Transverse colon (tissue), 4 donors: Measurements from ENCODE around the gene GRM7.

Experiments used
- POLR2A ChIP-seq: fragments of 450-650 bp; IDR thresholded peaks from one replicate; pipeline ENCODE4 v1.6.1; 2016; ENCODE audit warnings: antibody characterized with exemption, mild to moderate bottlenecking, moderate library complexity
- POLR2AphosphoS5 ChIP-seq, 3 donors: sonication (generic); formaldehyde crosslinking; IDR thresholded peaks; one replicate each; pipeline ENCODE4 v1.6.1; 2016; ENCODE audit warnings: antibody characterized with exemption in 3 of 3
- TF ChIP-seq, protein P1 (sequence below), 5 experiments: fragments of 200-600 bp in 3 of 5; fragments of 450-650 bp in 2 of 5; sonication (generic) in 3 of 5; IDR thresholded peaks; 1 replicate in 2 of 5; 2 replicates in 3 of 5; pipeline ENCODE4 v1.5.1; 2016 to 2017; ENCODE audit warnings: antibody characterized with exemption in 5 of 5, inconsistent platforms in 3 of 5, mild to moderate bottlenecking in 2 of 5, moderate library complexity in 1 of 5

DNA sequence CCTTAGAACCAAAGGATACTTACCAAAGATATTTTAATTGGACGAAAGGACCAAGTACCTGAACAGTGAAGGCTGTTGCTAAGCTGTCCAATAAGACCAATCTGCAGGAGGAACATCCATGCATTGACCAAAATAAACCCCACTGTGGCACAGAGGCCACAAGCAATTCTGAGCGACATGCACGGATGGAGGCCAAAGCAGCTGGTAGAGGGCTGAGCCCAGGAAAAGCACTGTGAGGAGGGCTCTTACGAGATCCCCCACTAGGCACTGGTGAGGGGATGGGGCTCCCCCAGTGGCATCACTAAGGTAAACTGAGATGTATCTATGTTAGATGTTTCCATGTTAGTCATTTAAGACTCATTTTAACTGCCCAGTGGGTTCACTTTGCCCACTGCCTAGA is 920.5 kb downstream of the GRM7 start:
- TF ChIP-seq, protein P1, sequence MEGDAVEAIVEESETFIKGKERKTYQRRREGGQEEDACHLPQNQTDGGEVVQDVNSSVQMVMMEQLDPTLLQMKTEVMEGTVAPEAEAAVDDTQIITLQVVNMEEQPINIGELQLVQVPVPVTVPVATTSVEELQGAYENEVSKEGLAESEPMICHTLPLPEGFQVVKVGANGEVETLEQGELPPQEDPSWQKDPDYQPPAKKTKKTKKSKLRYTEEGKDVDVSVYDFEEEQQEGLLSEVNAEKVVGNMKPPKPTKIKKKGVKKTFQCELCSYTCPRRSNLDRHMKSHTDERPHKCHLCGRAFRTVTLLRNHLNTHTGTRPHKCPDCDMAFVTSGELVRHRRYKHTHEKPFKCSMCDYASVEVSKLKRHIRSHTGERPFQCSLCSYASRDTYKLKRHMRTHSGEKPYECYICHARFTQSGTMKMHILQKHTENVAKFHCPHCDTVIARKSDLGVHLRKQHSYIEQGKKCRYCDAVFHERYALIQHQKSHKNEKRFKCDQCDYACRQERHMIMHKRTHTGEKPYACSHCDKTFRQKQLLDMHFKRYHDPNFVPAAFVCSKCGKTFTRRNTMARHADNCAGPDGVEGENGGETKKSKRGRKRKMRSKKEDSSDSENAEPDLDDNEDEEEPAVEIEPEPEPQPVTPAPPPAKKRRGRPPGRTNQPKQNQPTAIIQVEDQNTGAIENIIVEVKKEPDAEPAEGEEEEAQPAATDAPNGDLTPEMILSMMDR (IDR thresholded peaks at IDR 0.05) = no peak
- TF ChIP-seq POLR2A = no peak
- no peak for TF ChIP-seq POLR2AphosphoS5 (IDR thresholded peaks at IDR 0.05)
